ENCODE results near the gene C1QTNF2.

Gene C1QTNF2, protein sequence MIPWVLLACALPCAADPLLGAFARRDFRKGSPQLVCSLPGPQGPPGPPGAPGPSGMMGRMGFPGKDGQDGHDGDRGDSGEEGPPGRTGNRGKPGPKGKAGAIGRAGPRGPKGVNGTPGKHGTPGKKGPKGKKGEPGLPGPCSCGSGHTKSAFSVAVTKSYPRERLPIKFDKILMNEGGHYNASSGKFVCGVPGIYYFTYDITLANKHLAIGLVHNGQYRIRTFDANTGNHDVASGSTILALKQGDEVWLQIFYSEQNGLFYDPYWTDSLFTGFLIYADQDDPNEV

DNA sequence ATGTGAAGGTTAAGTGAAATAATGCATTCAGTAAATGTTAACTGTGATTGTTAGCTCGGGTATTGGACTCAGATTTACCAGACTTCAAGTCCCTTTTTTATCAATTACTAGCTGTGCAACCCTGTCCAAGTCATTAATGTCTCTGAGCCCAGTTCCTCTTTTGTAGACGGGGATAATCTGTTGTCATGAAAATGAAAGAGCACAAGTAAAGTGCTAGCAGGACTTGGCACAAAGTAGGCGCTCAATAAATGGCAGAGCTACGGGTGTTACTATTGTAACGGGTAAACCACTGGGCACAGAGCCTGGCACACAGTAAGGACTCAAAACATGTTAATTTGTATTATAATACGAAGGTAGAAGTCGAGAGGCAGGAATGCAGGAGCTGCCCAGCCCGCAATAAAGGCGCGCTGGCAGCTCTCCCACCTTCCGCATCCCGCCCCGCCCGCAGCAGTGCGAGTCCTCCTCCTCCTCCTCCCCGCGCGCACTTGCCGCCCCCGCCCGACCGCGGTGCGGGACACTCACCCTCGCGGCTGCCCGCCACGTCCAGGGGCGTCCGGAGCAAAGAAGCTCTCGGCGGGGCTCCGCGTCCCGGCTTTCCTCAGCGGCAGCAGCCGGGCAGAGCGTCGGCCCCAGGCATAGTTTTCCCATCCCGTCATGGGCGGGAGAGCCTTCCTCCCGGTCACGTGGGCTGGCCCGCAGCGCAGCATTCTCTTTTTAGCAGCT lies at the start of gene C1QTNF2:
Gene C1QTNF2, minus strand, starts transcription at position 637 of the 723 bp plus-strand sequence. CDS start 15,615 bp downstream, outside the sequence.
- no peak for DNase-seq (ENCODE audit: low read depth)

DNA sequence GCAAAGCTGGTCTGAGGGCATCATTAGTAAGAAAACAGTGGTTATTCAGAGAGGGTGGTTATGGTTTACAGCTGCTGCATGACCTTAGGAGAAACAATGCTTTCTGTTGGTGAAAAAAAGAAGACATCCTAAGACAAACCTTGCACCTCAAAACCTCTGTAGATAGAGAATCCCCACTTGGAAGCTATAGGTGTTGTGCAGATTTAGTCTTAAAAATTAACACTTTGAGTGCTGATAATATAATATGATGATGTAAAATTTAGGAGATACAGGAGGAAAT lies 49.8 kb upstream of the C1QTNF2 start:
- DNase-seq (ENCODE audit: low read depth), result no peak

DNA sequence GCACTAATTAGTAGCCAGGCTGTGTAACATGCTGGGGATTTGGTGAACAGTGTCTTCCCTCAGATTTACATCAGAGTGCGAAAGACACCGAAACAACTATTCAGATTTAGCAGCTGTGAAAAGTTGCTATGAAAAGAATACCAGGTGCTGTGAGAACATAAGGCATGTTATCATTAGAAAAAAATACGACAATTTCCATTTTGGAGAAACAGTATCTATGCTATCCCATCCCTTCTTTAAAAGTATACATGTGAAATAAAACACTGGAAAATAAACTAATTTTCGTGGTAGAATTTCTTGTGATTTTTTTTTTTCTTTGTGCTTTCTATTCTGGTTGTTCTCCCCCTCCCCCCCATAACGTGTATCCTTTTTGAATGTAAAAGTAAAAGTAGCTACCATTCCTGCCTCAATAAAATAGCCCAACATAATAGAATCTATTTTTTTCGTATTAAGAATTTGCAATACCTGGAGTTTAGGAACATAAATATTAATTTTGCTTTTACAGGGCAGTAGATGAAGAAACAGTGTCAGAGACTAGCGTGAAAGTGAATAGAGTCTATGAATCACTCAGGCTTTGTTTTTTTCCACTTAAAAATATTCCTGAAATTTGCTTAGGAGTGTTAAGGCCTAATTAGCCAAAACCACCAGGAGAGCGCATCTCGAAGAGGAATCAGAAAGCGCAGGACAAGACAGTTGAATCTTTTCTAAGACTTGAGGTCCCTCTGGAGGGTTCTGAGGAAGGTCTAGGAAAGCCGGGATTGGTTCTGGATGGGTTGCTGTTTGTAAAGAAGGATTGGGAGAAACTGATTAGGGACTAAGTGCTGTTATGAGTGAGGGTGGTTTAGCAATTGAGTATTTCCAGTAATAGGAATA lies 49.3 kb upstream of the C1QTNF2 start:
- DNase-seq (ENCODE audit: low read depth), result no peak

DNA sequence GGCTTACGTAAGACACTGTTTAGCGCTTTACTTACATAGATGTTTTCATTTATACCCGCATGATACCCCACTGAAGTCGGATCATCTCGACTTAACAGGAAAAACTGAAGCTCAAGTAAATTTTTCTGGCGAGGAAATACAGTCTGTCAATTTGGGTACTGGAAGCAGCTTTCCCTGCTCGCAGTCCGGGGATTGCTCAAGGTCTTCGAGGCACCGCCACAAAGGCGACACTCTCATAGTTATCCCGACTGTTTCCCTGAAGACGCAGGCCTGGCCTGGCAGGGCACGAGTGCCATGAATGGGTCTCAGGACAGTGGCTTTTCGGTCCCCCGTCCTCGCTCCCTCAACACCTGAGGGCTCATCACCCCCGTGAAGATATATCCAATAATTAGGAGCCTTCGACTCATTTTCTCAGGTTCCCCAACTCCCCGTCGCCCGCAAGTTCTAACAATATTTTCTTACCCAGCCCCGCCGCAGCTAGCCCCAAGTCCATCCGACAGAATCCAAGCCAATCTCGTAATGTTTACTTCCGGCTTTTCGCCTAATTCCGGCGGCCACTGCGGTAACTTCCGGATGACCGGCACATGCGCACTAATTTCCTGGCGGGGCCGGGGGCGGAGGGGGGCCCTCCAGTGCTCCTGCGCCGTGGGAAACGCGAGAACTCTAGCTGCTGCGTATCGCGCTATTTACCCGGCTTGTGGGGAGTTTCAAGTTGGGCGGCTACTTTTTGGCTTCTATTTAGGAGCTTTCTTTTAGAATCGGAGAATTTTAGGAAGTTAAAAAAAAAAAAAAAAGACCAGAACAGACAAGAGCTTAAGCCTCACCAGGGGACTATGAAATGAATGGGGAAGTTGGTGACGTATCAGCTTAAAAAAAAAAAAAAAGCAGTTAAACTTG lies 48.4 kb upstream of the C1QTNF2 start, which contains the start of gene SLU7:
Gene SLU7, minus strand, starts transcription at position 521 of the 897 bp plus-strand sequence. CDS start 3,787 bp downstream, outside the sequence.
- DNase-seq (ENCODE audit: low read depth), result peak; percentile 88

GRCh38 chr5:160399402-160400353 lies 29.3 kb upstream of the C1QTNF2 start, which contains the start of gene FAM200C:
Gene FAM200C (minus strand): TSS chr5:160400054. CDS start chr5:160395490, 4,564 bp downstream.
- peak; percentile 33 for DNase-seq (ENCODE audit: low read depth)

DNA sequence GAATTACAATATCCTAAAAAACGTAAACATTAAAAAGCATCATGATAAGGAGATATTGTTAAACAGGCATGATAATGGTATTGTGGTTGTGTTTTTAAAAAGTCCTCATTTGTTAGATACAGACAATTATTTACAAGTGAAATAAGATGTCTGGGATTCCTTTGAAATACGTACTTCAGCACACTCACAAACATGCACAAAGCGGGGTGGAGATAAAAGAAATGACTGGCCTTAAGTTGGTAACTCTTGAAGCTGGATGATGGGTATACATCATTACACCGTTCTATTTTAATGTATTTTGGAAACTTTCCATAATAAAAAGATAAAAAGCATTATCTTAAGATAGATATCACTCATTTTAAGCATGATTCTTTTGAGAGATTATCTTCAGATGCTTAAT lies 28.4 kb upstream of the C1QTNF2 start:
- DNase-seq (ENCODE audit: low read depth), result no peak

DNA sequence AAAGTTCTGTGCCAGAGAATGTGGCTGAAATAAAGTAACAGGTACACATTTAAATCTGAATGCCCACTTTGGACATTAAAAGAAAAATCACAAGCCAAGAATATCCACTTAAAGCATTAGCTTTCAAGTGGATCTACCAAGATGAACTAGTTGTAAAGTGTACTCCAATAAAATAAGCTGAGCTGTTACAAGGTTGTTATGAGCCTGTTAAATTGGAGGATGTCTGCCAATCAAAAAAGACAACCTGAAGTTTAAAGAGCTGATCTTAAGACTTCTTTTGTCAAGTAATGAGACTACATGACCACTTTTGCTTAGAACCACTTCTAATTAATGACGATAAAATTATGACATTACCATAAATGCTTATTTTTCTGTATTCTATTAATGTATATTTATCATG lies 27.1 kb upstream of the C1QTNF2 start:
- DNase-seq (ENCODE audit: low read depth), result no peak

- DNase-seq (ENCODE audit: low read depth), result no peak
These were observed 24.7 kb upstream of the C1QTNF2 start for GRCh38 chr5:160395111-160395510.

DNA sequence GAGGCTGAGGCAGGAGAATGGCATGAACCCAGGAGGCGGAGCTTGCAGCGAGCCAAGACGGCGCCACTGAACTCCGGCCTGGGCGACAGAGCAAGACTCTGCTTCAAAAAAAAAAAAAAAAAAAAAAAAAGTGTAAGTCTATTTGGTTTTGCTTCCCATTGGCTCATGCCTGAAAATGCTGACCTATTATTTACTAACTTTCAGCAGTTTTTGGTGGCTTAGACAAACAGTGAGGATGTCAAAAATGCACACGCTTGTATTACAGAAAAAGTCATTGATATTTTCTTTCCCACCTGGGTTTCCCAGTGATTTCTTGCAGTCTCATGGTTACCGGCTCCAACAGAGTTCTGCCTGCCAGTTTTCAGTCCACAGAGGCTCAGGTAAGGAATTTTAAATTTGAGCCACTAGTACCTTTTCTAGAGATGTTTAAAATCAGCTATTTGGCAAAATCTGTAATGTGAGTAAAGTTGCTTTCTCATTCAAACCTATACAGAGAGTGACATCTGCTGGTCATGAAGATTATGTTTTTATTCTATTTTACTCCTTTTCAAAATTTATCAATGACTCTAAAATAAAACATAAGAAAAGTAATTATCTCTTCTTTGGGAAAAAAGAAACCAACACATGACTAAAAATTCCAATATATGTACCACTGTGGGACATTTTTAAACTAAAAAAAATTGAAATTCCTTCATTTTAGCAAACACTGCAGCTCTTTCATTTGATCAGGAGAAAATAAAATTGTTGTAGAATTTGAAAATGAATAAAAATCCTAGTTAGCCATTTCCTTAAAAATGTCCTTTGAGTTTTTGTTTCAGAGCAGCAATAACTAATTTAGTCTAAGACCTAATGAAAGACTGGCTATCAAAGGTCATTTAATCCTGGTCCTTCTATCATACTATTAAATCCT lies 20.6 kb upstream of the C1QTNF2 start:
- no peak for DNase-seq (ENCODE audit: low read depth)

DNA sequence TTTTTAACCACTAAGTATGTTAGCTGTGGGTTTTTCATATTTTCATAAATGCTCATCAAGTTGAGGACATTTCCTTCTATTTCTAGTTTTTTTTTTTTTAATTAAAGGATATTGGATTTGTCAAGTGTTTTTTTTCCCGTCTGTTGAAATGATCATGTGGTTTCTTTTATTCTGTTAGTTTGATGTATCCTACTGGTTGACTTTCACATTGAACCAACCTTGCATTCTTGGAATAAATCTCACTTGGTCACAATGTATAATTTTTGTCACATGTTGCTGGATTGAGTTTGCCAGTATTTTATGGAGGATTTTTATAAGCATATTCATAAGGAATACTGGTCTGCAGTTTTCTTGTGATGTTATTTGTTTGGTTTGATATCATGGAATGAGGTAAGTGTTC lies 17.0 kb upstream of the C1QTNF2 start:
- DNase-seq (ENCODE audit: low read depth), result no peak

GRCh38 chr5:160385496-160385895 lies 15.1 kb upstream of the C1QTNF2 start:
- no peak for DNase-seq (ENCODE audit: low read depth)

DNA sequence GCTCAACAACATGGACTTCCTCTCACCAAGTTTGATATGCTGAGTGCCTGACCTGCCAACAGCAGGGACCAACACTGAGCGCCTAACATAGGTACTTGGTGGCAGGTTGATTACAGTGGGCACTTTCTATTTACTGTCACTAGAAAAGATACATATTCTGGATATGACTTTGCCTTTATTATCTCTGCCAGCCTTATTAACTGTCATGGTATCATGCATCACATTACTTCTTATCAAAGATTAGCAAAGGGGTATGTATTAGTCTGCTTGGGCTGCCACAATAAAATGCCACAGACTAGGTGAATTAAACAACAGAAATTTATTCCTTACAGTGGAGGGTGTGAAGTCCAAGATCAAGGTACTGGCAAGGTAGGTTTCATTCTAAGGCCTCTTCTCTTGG lies 14.3 kb upstream of the C1QTNF2 start:
- no peak for DNase-seq (ENCODE audit: low read depth)

GRCh38 chr5:160382346-160382745 lies 11.9 kb upstream of the C1QTNF2 start:
- DNase-seq (ENCODE audit: low read depth), result no peak

- no peak for DNase-seq (ENCODE audit: low read depth)
These were observed 9.6 kb upstream of the C1QTNF2 start for GRCh38 chr5:160380041-160380440.

- no peak for DNase-seq (ENCODE audit: low read depth)
These were observed 9.1 kb upstream of the C1QTNF2 start for GRCh38 chr5:160379511-160379910.

GRCh38 chr5:160378330-160378729 lies 7.9 kb upstream of the C1QTNF2 start:
- DNase-seq (ENCODE audit: low read depth), result no peak

- no peak for DNase-seq (ENCODE audit: low read depth)
These were observed 7.2 kb upstream of the C1QTNF2 start for GRCh38 chr5:160377651-160378050.

DNA sequence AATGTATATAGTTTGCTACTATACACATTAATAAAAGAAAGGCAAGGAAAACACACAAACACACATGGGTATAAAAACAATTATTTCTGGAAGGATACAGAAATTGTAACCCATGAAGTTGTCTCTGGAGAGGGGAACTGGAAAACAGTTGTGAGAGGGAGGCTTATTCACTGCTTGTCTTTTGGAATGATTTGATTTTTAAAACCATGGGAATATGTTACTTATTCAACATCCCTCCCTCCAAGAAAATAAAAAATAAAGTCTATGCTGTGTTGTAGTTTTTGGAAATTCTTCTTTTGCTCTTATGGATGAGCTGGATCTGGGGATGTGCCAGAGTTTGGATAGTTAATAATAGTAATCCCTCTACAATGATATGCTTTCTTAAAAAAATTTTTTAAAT lies 6.0 kb upstream of the C1QTNF2 start:
- DNase-seq (ENCODE audit: low read depth), result no peak

- no peak for DNase-seq (ENCODE audit: low read depth)
These were observed 5.3 kb upstream of the C1QTNF2 start for GRCh38 chr5:160375701-160376100.
